Retina (tissue), 1 donor: ENCODE results near the gene SPDYE4.
A peak's percentile ranks its signal among the peaks of the same experiment; 100 is the strongest.
"Not testable (repeated sequence)": the region's sequence is repeated elsewhere in the genome, so short reads cannot be mapped to it uniquely, and the experiment has no call there.

Experiments used
- DNase-seq: peaks from one replicate; pipeline ENCODE4 v3.0.0-alpha.2; 2016

The SPDYE4 gene, protein sequence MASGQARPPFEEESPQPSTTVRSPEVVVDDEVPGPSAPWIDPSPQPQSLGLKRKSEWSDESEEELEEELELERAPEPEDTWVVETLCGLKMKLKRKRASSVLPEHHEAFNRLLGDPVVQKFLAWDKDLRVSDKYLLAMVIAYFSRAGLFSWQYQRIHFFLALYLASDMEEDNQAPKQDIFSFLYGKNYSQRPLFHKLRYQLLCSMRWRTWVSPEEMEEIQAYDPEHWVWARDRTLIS

DNA sequence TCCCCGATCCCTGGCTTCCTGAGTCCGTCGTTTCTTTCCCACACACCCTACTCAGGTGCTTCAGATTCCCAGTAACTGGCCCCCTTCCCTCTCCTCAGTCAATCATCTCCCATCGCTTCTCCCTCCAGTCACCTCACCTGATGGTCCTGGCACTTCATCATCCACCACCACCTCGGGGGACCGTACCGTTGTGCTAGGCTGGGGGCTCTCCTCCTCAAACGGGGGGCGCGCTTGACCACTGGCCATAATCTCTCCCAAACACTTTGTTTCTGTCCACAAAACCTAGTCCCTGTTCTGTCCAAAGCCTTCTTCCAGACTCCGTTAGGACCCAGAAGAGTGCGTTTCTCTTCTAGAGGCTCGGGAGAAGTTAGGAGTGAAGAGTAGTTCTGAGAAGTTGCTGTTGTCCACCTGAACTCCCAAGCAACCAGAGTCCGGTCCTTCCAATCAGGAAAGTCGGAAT, at the start of gene SPDYE4:
Gene SPDYE4, minus strand, starts transcription at position 410 of the 460 bp plus-strand sequence. Its CDS starts 164 bp downstream, at position 246.
- DNase-seq, result no peak

DNA sequence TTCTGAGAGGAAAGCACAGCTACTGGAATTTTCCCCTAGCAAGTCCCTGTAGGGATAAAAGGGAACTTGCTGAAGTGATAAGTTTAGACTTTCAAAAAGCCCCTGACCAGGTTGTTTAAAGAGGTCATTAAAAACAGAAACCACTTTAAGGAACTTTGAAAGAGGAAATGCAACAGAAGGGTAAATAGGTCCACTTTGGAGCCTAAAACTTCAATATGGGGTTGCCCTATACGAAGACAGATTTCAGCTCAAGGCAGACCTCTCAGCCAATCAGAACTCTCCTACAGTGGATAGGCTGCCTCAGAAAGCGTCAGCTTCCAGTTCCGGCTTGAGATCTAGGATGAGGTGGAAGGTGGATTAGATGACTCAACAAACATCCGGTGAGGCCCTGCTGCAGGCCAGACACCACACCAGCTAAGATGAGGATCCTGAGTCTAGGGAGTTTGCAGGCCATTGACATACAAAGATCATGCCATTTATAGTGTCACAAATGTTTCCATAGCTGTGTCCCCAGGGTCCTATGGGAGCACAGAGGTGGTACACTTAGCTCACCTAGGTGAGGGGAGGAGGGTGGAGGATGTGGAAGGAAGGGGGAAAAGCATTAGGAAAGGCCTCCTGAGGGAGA, 48.7 kb upstream of the SPDYE4 start:
- no peak for DNase-seq

DNA sequence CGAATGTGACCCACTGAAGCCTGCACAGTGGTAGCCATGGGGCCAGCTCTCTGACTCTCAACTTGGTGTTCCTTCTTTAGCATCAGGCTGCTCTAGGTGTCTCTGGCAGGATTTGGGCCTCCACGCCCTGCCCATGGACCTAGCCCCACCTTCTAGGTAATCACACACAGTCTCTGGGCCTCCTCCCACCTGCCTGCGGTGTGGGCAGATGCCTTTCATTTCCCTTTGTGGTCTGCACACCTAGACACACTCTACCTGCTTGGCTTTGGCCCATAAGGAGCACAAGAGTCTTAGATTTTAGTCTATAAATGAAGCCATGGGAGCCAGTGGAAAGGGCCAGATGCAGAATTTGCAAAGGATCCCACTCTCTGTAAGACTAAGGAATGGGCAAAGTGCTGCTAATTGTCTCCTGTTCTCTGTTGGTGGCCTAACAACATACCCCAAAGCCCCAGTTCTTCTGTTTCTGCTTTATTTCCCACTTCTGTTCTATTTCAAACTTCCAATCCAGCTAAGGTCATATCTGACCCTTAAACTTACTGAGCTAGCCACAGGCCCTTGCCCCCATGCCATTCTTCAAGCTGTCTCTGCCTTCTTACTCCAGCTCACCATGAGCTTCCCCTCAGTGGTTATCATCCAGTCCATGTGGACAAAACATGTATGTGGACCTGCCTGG, 48.0 kb upstream of the SPDYE4 start:
- DNase-seq, result no peak

DNA sequence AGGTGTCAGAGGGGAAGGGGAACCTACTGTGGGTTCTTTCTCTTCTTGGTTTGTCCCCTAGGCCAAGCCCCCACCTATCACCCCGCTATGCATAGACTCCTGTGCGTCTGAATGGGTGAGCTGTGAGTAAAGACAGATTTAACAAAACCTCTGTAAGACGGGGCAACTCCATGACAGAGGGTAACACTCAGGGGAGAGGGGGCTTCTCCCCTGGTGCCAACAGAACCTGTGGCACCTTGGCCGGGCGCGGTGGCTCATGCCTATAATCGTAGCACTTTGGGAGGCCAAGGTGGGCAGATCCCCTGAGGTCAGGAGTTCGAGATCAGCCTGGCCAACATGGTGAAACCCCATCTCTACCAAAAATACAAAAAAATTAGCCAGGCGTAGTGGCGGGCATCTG, 47.0 kb upstream of the SPDYE4 start:
- not testable (repeated sequence) for DNase-seq

DNA sequence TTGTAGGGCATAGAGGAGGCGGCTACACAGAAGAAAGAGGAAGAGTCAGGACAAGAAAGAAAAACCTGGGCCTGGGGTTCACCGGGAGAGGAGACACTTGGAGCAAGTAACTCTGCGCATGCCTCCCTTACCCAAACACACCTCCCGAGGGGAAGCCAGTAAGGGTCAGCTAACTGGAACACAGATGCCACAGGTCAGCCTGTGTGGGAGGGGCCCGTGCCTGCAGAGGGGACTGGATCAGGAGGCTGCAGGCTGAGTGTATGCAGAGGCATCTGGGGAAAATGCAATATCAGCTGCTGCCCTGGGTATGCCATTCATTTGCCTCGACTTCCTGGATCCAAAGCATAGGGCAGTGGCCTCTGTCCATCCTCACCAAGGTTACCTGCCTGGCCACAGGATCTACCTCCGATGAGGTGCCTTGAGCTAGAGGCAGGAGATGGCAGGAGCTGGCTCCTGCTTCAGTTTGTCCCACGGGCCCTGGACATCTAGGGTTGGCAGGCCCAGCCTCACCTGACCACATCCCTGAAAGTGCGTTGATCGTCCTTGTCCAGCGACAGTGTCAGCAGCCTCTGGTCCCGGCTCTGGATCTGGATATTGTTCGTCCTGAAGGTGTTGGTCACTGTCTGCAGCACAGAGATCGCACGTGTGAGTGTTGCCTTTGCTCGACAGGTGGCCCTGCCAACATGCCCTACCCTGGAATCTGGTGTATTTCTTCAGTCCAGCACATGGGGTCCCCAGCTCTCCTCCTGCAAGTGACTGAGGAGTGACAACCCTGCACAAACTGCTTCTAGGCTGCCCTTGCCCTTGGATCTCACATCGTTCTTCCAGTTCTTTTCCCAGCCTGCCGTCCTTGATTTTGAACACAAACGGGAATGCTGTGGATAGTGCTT, 45.4 kb upstream of the SPDYE4 start:
- DNase-seq, result no peak

DNA sequence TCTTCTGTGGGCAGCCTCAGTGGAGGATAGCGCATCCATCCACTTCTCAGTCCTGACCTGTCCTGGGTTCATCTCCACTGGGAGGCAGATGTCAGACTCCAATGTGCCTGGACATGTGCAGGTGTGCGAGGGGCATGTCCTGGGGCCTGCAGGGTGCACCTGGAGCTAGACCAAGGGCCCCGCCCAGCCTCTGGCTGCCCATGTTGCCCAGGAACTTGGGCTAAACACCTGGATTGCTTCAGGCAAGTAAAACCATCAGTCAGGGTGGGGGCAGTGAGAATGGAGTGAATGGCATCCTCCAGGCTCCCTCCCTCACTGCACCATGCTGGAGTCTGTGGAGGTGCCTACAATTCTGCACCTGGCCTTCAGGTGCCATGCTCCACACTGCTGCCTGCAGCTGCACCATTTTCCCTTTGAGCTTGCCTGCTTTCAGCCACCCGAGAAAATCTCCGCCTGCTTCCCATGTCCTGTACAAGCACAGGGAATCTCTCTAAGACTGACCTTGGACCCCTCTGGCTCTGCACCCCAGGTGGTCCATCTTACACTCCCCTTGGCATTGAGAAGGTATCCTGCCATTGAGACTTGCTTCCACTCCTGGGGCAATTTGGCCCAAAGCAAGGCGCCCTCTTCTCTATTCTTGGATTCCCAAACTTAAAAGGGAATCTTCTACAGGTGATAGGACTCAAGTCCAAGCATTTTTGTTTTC, 42.9 kb upstream of the SPDYE4 start:
- DNase-seq, result no peak

DNA sequence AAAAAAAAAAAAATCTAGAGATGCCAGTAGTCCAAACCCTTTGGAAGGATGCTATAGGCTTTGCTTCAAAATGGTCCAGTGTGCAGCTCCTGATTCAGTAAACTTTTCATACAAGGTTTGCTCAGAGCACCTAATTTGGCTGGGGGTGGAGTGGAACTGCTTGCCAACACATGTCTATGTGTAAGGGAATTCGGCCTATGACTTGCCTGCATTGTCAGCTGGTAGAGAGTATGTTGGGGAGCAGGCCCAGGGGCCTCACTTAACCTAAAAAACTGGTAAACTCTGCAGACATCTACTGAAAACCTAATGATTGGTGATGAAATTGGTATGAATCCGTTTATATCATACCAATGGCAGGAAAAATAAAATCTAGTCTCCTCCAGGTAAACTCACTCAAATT, 42.3 kb upstream of the SPDYE4 start:
- no peak for DNase-seq

DNA sequence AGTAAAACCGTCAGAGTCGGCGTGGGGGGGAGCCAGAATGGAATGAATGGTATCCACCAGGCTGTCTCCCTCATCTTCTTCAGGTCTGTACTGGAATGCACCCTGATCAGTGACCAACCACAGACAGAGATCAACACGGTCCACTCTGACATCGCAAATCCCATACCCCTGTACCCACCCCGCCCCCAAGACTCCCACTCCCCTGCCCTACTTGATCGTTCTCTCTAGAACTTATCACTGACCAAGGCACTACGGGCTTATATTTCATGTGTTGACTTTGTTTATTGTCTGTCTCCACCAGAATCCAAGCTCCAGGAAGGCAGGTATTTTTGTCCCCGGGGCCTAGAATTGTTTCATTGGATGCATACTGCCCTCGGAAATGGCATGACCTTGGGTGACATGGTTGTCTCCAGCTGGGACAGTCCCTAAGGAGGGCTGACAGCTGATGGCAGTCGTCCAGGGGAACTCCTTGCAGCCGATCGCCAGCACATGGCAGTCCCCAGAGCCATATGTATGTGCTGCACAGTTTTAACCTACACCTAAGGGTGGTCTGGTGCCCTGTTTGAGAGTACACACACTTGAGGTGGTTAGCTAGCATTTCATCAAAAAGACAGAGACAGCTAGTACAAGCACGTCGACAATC, 41.3 kb upstream of the SPDYE4 start:
- DNase-seq, result no peak

DNA sequence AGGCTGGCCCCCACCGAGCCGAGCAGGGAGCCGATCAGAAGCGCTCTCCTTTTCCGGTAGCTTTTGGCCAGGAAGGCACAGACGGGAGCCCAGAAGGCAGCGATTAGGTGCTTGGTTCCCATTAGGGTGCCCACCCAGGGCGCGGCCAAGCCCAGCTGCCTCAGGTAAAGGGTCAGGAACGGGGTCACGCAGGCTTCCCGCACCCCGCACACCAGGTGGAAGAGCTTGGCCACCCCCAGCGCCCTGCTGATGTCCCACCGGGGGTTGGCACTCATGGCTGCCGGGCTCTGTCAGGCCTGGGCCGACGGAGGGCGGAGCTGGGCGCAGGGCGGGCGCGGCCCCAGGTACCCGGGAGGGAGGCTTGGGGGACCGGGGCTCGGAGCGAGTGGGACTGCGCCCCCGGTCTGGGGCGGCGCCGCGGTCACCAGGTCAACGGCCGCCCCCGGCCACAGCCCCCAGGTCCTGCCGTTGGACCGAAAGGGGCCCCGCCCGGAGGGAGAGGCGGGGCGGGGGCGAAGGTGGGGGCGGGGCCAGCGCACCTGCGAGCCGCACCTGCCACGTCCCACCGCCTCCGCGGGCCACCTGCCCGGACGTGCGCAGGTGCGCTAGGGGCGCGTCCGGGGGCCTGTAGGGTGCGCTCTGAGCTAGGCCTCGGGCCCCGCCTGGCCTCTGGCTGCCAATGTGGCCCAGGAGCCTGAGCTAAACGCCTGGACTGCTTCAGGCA, 40.7 kb upstream of the SPDYE4 start, which contains the start of gene MFSD6L:
Gene MFSD6L, minus strand, starts transcription at position 520 of the 724 bp plus-strand sequence. Its CDS starts 245 bp downstream, at position 275.
- DNase-seq, result no peak

DNA sequence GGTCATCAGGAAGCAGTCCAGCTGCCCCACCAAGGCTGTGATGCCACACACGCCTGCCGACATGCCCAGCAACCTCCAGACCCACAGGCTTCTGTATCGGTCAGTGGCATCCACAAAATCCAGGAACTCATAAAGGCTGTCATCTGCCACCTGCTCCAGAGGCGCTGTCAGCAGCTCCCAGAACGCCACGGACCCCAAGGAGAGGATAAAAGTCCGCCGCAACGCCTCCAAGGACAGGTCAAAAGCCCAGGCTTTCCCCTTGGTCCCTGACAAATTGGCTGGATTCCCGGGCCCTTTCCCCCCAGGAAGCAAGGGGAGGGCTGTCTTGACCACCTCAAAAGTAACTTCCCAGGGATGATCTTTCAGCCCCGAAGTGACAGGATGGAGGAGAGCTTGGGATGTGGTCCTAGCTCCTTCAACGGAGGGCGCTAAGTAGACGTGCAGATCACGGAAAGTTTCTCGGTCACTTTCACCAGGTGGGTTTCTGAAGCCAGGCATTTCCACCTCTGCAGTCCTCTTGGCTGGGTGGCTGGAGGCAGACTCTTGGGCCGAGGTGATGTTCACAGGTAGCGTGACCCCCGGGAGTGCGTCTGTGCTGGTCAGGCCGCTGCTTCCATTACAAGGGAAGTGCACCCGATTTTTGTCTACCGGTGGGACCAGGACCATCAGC, 40.0 kb upstream of the SPDYE4 start:
- DNase-seq, result no peak

DNA sequence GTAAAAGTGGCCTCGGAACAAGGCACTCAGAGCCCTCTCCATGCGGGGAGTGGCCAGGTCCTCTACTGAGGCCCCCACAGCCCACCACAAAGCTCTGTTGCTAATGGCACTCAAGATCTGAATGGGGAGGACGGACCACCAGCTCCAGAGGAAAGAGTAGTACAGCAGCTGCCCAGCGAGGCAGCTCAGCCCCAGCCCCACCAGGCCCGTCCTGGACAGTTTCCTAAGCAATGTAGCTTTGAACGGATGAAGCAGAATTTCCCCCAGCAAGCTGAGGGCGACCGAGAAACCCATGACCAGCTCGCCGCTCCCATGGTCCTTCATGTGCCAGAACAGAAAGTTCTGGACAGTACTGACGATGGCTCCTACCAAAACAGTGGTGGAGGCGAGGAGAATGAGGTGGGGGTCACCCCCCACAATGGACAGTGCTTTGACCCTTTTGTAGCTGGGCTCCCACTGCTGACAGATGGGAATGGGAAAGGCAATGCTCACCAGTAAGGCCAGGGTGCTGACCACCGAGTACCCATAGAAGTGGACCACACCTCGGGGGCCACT, 39.4 kb upstream of the SPDYE4 start:
- DNase-seq, result no peak

DNA sequence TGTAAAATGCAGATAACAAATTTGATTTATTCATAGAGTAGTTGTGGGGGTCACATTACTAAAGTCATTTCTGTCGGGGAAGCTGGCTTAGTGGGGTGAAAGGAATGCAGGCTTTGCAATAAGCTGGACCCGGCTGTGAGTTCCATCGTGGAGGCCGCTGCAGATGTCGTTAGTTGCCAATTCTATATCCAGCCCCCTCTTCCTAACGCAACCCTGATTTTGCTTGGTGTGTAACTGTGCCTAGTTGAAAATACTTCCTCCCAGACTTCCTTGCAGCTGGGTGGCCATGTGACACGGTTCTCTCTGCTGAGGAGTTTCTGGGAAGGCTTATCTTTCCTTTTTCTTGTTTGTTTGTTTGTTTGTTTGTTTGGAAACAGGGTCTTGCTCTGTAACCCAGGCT, 36.3 kb upstream of the SPDYE4 start:
- no peak for DNase-seq

DNA sequence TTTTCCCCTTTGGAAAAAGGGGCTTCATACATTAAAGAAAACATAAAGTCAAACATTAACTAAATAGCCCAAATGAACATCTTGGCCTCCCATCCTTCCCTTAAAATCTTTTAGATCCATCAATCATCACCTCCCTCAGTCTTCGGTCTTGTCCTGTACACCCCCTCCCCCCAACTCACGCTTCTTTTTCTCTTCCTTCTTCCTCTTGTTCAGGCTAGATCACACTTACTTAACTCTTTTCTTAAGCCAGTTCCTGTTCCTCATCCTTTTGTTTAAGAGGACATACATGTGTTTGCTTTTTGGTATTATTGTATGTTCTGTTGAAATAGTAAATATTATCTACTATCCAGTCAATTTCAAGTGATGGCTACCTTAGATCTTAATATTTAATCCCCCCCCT, 35.3 kb upstream of the SPDYE4 start:
- no peak for DNase-seq

DNA sequence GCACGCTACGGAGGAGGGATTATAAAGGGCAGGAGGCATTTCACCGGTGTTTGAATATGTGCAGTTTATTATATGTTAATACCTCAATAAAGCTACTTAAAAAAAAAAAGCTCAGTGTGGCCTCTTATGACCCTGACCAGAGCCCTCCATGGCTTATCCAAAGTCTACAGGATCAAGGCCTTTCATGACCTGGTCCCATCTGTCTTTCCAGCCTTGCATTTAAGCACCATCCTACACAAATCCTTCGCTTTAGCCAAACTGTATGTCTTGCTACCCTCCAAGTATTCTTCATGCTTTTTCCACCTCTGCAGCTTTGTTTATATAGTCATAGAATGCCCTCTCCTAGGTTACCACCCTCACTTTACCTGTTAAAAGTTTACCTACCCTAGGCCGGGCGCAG, 34.3 kb upstream of the SPDYE4 start:
- no peak for DNase-seq

DNA sequence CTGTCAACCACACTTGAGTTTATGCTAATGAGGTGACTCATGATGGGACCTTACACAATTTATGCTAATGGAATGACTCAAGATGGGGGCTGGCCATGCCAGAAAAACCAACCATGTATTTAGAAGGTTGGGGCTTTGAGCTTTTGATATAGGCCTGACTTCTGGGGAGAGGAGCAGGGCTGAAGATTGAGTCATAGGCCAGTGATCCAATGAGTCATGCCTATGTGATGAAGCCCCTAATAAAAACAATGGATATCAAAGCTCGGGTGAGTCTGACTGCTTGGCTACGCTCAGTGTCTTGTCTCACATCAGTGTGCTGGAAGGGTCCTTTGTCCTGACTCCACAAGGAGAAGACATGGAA, 33.5 kb upstream of the SPDYE4 start:
- DNase-seq, result no peak

DNA sequence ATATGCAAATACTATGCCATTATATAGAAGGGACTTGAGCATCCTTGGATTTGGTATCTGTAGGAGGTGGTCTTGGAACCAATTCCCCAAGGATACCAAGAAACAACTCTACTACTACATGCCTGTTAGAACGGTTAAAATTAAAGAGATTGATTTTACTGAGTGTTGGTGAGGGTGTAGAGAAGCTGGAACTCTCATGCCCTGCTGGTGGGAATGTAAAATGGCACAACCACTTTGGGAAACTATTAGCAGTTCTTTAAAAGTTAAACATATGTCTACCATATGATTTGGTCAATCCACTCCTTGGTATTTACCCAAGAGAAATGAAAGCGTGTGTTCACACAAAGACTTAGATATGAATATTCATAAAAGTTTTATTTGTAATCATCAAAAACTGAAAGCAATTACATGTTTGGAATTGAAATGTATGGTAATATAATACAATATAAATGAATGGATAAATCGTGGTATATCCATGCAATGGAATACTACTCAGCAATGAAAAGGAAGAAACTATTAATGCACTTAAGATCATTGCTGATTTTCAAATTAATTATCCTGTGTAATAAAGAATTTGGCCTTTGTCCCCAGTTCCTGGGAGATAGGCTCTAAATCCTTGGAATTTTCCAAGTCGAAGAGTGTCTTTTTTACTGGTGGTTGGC, 33.0 kb upstream of the SPDYE4 start:
- no peak for DNase-seq

DNA sequence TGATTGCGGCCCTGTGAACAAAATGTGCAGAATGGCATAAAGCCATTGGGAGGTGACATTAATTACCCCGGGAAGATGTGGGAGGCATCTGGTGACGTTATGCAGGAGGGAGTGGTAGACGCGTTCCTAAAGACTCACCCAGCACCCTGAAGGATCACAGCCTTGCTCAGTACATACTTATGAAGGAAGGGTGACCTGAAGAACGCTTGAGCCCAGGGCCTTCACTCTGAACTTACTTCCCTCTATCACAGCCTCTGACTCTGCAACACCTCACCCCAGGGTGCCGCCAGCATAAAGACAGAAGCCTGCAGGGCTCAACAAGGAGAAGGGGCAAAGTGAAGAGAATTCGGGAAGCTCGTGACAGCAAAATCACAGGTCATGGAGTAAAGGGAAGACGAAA, 31.4 kb upstream of the SPDYE4 start:
- DNase-seq, result no peak

DNA sequence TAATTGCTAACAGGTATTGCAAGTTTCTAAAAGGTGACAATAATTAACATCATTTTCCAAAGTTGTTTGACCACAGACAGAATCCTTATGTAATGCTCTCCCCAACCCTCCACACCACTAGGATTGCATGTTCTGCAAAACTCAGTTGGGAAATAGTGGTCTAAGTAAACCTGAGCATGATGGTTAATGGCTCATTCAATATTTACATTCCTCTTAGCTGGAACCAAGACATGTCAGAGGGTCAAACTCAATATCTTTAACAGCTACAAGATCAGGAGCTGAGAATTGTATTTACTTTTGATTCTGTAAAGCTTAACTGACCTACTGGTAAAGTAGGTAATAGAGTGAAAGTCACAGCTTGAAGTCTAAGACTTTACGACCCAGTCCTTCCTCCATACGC, 30.7 kb upstream of the SPDYE4 start:
- DNase-seq, result no peak

DNA sequence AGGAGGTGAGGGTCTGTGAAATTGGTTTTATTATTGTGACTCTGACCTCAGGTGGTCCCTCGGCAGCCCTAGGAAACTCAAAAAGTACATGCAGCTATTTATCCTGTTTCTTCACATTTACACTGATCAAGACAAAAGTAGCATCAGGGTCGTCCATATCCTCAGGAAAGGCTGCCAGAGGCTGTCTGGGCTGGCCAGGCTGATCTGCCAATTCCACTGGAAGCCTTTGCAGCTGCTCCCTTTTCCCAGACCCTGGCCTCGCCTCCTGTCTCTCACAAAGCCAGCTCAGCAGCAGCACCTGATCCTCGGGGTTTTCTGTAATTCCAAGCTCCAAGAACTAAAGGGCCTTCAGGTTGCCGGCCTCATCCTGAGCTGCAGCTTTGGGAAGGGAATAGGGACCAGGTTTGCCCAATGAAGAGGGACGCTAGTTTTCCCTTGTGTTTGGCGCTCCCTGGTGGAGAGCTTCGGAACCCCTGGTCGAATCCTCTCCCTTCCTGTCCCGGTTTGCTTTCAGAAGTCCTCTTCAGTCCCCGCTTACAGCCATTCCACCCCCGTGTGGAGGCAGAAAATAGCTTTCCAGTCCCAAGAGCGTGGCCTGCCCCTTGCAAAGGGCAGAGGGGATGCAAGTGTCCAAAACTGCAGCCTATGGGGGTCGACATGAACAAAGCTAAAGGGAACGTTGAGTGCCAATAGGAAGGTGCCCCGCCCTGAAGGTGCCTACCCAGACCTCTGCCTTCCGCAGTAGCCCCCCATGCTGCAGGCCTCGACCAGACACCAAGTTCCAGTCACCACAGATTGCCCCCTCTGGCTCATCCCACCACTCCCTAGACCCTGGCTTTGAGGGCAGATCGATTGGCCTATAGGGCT, 27.4 kb upstream of the SPDYE4 start:
- peak; percentile 87 for DNase-seq
